ENCODE results near the gene ASAP3. TPM values are rescaled to one million over a fixed set of nuclear protein-coding genes. Genes with fewer than 3 reads are reported as not detected.

The ASAP3 gene
- total and polyA plus RNA-seq, 9 of the 15 experiments (the other 6 are each of a cell fraction or from before 2014, with no cell fraction given) = 1.7 to 31.2 (median 17.4) TPM

GRCh38 chr1:23395849-23396248, 88.1 kb downstream of the ASAP3 start:
- H3K9me1 ChIP-seq (ENCODE audit: control insufficient read depth, insufficient read depth, low read length) = no peaks in the 10 kb centered on the region
- intact Hi-C loops (cut with micrococcal nuclease) = no loop called here
- DNase-seq (ENCODE audit: extremely low read depth in 1 of 4, low spot score in 3 of 4) (no peak), FAIRE-seq (no peak), ATAC-seq (no peak)
- no peaks in the 10 kb centered on the region for H3K79me2 ChIP-seq (ENCODE audit: control insufficient read depth, insufficient read depth, low read length)
- no peak overlapping the region for H3K4me3 ChIP-seq
- 22% methylated on average over 4 of the region's 4 CpGs for WGBS (ENCODE audit: insufficient coverage, low coverage, missing lambda C conversion rate)
- H3K9me3 ChIP-seq (replicated peaks; ENCODE audit: control insufficient read depth, insufficient read depth, low read depth, low read length) = no peaks in the 10 kb centered on the region; the same call in 1 of the 2 replicates
- BruUV-seq (replicated peaks) = no TSS peak
- ChIA-PET CTCF (ENCODE audit: low intra/inter-chr PET ratio) (no interaction called here), POLR2A (interaction anchor here (0.6 kb wide), 1 partner anchor 79 kb away, joined by 5 read pairs; no protein-coding TSS in a partner anchor)
- no peaks in the 10 kb centered on the region for H4K20me1 ChIP-seq (replicated peaks; ENCODE audit: control insufficient read depth, insufficient read depth, low read length)
- no peak overlapping the region for H3K9ac ChIP-seq (ENCODE audit: insufficient read depth in 1 of 2, low read depth in 2 of 2, low read length in 2 of 2)
- no peak overlapping the region for H3K27ac ChIP-seq (ENCODE audit: extremely low read depth, low read depth, low read length)
- no peaks in the 10 kb centered on the region for H3K36me3 ChIP-seq (ENCODE audit: control insufficient read depth, insufficient read depth, low read length)
- peaks cover 4 to 9% of the 10 kb centered on the region in 2 experiments; a peak in 4 of 5 replicates for H3K4me1 ChIP-seq (replicated peaks in 1 of 2; ENCODE audit: control insufficient read depth in 2 of 2, insufficient read depth in 2 of 2, low read length in 2 of 2)
- H3K4me2 ChIP-seq (ENCODE audit: insufficient read depth, low read length) = no peak overlapping the region
- TF ChIP-seq, protein P1, sequence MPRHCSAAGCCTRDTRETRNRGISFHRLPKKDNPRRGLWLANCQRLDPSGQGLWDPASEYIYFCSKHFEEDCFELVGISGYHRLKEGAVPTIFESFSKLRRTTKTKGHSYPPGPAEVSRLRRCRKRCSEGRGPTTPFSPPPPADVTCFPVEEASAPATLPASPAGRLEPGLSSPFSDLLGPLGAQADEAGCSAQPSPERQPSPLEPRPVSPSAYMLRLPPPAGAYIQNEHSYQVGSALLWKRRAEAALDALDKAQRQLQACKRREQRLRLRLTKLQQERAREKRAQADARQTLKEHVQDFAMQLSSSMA (CRISPR knock-in tag; IDR thresholded peaks at IDR 0.05) = no peak
- TF ChIP-seq ATF1 (CRISPR knock-in tag; IDR thresholded peaks at IDR 0.05) = no peak
- no peak for TF ChIP-seq ATF1 (tag; IDR thresholded peaks at IDR 0.05)
- peak; percentile 59 for TF ChIP-seq MAFF (IDR thresholded peaks at IDR 0.05; ENCODE audit: low read length)
- TF ChIP-seq TOE1 (IDR thresholded peaks at IDR 0.05; ENCODE audit: borderline replicate concordance) = no peak
- TF ChIP-seq TOE1 (CRISPR knock-in tag; IDR thresholded peaks at IDR 0.05; ENCODE audit: borderline replicate concordance, low read depth) = no peak
- no peak for TF ChIP-seq FOXO4 (CRISPR knock-in tag; IDR thresholded peaks at IDR 0.05)
- no peak for TF ChIP-seq HSF4 (CRISPR knock-in tag; IDR thresholded peaks at IDR 0.05; ENCODE audit: borderline replicate concordance)
- peak; percentile 88 for TF ChIP-seq ZNF316 (IDR thresholded peaks at IDR 0.05)
- TF ChIP-seq ZNF436 (CRISPR knock-in tag; IDR thresholded peaks at IDR 0.05) = no peak
- TF ChIP-seq C11orf30 (IDR thresholded peaks at IDR 0.05; ENCODE audit: low read depth) = peak; percentile 74
- TF ChIP-seq PHF20 (IDR thresholded peaks at IDR 0.05; ENCODE audit: partially characterized antibody) = no peak
- no peak for TF ChIP-seq RAD51 (IDR thresholded peaks at IDR 0.05; ENCODE audit: borderline replicate concordance, low read depth)
- TF ChIP-seq SAFB (IDR thresholded peaks at IDR 0.05; ENCODE audit: borderline replicate concordance, low read depth, low read length) = no peak
- TF ChIP-seq PURB (CRISPR knock-in tag; IDR thresholded peaks at IDR 0.05; ENCODE audit: low read depth) = no peak
- peak; percentile 60 for TF ChIP-seq MAFG (tag; conservative IDR thresholded peaks at IDR 0.05)
- no peak for TF ChIP-seq HLTF (IDR thresholded peaks at IDR 0.05)
- no peak for TF ChIP-seq ZNF12 (CRISPR knock-in tag; IDR thresholded peaks at IDR 0.05)
- TF ChIP-seq KDM5B (IDR thresholded peaks at IDR 0.05; ENCODE audit: insufficient replicate concordance, low read depth, low read length) = no peak
- TF ChIP-seq USF2 (CRISPR knock-in tag; IDR thresholded peaks at IDR 0.05) = no peak
- no peak for TF ChIP-seq CREM (IDR thresholded peaks at IDR 0.05; ENCODE audit: low read depth)
- no peak for TF ChIP-seq ARID2 (IDR thresholded peaks at IDR 0.05)
- TF ChIP-seq ZNF75A (CRISPR knock-in tag; IDR thresholded peaks at IDR 0.05) = no peak
- H2AFZ ChIP-seq (ENCODE audit: low read depth, low read length) = no peak overlapping the region
- in situ Hi-C loops (cut with MboI) = no loop called here
- peaks cover 0 to 5% of the 10 kb centered on the region in 2 experiments; a peak in 2 of 5 replicates for H3K27me3 ChIP-seq (ENCODE audit: control insufficient read depth in 2 of 2, insufficient read depth in 2 of 2, low read length in 2 of 2)
